ENCODE results near the gene ABLIM2.

ABLIM2 gene

DNA sequence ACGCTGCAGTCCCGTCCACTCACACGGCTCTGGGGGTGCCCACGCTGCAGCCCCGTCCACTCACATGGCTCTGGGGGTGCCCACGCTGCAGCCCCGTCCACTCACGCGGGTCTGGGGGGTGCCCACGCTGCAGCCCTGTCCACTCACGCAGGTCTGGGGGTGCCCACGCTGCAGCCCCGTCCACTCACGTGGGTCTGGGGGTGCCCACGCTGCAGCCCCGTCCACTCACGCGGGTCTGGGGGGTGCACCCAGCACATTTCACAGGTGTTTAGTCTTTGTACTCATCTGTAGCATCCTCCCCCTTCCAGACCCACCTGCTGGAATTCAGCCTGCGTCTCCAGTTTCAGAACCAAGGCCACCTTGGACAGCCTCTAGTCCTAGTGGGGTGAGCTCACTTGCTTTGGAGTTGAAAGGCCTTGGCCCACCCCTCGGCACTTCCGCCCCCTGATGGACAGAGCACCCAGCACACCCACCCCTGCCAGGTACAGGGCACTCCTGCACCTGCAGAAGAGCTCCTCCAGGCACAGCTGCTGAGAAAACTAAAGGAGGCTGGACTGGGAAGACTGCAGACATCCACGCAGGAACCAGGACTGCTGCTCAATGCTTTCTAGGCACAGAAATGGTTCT, 73.0 kb downstream of the ABLIM2 start:
- no peak overlapping the region for H3K4me3 ChIP-seq (ENCODE audit: low read length)
- DNase-seq (ENCODE audit: low read depth): no peak
- TF ChIP-seq, protein P1, sequence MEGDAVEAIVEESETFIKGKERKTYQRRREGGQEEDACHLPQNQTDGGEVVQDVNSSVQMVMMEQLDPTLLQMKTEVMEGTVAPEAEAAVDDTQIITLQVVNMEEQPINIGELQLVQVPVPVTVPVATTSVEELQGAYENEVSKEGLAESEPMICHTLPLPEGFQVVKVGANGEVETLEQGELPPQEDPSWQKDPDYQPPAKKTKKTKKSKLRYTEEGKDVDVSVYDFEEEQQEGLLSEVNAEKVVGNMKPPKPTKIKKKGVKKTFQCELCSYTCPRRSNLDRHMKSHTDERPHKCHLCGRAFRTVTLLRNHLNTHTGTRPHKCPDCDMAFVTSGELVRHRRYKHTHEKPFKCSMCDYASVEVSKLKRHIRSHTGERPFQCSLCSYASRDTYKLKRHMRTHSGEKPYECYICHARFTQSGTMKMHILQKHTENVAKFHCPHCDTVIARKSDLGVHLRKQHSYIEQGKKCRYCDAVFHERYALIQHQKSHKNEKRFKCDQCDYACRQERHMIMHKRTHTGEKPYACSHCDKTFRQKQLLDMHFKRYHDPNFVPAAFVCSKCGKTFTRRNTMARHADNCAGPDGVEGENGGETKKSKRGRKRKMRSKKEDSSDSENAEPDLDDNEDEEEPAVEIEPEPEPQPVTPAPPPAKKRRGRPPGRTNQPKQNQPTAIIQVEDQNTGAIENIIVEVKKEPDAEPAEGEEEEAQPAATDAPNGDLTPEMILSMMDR (conservative IDR thresholded peaks at IDR 0.05; ENCODE audit: low read length): no peak

DNA sequence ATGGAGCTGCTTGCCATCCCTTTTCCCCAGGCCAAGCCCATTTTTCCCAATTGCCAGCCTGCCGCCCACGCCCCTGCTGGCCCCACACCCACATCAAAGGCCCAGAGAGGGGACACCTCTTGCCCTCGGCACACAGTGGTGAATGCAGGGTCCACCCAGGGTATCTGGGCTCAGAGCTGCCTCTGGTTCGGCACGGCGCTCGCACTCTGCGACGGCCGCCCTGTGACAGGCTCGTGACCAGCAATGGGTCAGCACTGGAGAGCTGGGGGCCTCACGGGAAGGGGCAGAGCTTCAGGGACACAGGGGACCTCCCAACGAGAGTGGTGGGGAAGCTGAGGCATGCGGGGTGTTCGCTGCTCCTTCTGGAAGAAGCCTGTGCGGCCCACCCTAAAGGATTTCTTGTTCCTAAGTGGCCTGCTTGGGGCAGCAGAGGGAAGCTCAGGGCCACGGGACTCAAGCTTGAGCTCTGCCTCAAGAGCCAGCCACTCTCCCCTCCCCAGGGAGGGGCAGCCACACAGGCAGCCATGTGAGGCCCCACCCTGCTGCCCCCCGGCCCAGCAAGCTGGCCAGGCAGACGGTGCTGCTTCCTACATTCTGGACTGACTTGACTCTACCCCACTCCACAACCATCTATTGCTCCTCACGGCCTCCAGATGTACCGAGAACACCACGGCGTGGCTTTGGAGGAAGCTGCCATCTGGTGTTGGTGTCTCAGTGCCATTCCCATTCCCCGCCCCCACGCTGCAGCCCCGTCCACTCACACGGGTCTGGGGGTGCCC, 73.7 kb downstream of the ABLIM2 start:
- H3K4me3 ChIP-seq (ENCODE audit: low read length): no peak overlapping the region
- no peak for DNase-seq (ENCODE audit: low read depth)
- TF ChIP-seq, protein P1 (conservative IDR thresholded peaks at IDR 0.05; ENCODE audit: low read length): no peak

DNA sequence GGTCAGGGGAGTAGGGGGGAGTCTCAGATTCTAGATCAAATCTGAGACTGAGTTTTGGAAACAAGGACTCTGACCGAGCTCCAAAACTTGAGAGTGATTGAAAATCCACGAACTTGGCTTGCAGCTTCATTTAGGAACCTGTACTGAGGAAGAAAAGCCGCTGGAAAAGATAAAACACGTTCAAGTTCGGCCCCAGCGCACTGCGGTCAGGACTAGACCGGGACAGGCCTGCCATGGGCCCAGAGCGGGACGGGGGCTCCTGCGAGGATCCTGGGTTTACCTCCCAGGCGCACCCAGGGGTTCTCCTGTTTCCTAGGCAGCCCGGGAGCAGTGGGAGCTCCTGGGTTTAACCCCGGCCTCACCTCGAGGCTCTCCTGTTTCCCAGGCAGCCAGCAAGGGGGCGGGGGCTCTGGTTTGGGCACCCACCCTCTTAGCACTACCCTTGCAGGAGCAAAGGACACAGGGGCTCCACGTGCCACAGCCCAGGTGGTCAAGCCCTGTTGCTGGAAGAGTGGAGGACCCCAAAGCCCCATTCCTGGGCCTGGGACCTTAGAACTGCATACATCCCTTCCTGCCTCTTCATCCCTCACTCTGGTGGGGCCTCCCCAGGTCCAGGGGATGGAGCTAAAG, 74.5 kb downstream of the ABLIM2 start:
- TF ChIP-seq, protein P1 (conservative IDR thresholded peaks at IDR 0.05; ENCODE audit: low read length): no peak
- DNase-seq (ENCODE audit: low read depth): no peak
- no peak overlapping the region for H3K4me3 ChIP-seq (ENCODE audit: low read length)

DNA sequence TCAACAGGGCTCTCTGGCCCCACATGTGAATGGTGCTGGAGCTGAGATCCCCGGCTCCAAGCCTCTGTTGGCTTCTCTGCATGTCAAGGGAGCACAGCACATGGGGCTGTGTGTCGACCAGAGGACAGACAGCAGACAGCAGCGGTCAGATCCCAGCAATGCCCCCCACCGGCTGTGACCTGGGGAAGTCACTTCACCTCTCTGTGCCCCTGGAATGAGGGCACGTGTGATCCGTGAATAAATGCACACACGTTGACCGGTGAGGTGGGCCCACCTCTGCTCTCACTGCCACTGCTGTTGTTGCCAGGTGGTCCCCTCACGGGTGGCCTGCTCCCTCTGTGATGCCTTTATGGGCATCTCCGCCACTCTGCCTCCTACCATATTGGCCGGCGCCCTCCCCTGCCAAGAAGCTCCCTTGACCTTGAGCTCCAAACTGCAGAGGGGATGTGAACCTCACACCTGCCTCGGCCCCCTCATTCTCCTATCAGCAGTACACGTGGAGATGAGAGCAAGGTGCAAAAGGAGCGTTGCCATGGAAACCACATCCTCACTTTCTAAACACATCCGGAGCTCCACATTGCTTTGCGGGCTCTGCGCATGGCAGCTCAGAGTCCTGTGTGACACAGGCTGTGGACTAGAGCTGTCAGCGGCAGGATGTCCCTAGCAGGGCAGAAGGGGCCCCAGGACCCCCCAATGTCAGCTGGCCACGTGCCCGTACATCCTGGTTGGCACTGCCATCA, 75.4 kb downstream of the ABLIM2 start:
- TF ChIP-seq, protein P1 (conservative IDR thresholded peaks at IDR 0.05; ENCODE audit: low read length): no peak
- no peak overlapping the region for H3K4me3 ChIP-seq (ENCODE audit: low read length)
- DNase-seq (ENCODE audit: low read depth): no peak

DNA sequence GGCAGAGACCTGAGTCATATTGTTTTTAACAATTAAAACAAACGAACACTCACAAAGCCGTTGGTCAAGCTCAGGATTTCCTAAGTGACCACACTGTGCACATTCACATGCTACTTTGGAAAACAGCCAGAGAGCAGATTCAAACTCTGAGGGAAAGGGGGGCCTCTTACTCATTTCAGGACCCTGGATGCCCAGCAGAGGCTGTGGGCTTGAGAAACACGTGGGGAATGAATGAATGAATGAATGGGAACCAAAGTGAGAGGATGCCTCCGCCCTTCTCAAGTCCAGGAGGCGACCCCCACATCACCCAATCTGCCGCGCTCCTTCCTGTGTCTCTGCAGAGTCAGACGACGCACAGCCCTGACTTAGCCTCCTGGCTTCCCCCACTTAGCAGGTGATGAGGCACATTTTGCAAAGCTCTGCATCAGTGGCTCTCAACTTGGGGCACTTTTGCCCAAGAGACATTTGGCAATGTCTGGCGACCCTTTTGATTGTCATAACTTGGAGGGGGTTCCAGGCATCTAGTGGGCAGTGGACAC, 76.0 kb downstream of the ABLIM2 start:
- DNase-seq (ENCODE audit: low read depth): no peak

More for the DNA sequence above, 76.0 kb downstream of the ABLIM2 start:
- H3K4me3 ChIP-seq (ENCODE audit: low read length): no peak overlapping the region
- TF ChIP-seq, protein P1 (conservative IDR thresholded peaks at IDR 0.05; ENCODE audit: low read length): no peak

Measured in AG10803 (cell line).